Measurements from ENCODE around the gene STING1.

STING1 gene

GRCh38 chr5:139462586-139463276 is 19.8 kb downstream of the STING1 start, which contains the start of gene ECSCR:
Gene ECSCR (minus strand): TSS chr5:139462743. CDS start chr5:139462670, 73 bp downstream.
- Histone ChIP-seq H2AFZ (ENCODE audit: low read length) (no peak within 1 kb of the TSS), H3K36me3 (ENCODE audit: insufficient read depth, low read length) (no peaks in the 10 kb centered on the region), H3F3A (ENCODE audit: insufficient read depth, low read length) (no peaks in the 10 kb centered on the region), H3K27me3 (ENCODE audit: insufficient read depth, low read length) (no peaks in the 10 kb centered on the region), H3K9me2 (ENCODE audit: low read depth, low read length) (no peaks in the 10 kb centered on the region), H3K79me2 (ENCODE audit: insufficient read depth, low read length) (no peaks in the 10 kb centered on the region), H3K27ac (ENCODE audit: low read depth, low read length, poor library complexity, severe bottlenecking) (no peak within 1 kb of the TSS), H3K4me3 (ENCODE audit: low read depth, low read length, poor library complexity, severe bottlenecking) (no peak within 1 kb of the TSS), H3K4me2 (ENCODE audit: low read length) (no peak within 1 kb of the TSS), H3K9ac (ENCODE audit: low read length) (no peak within 1 kb of the TSS), H4K20me1 (ENCODE audit: insufficient read depth, low read length) (no peaks in the 10 kb centered on the region), H3K9me3 (ENCODE audit: low read length) (no peaks in the 10 kb centered on the region), H3K4me1 (ENCODE audit: insufficient read depth, low read length, severe bottlenecking) (no peaks in the 10 kb centered on the region)
- no peak for TF ChIP-seq CTCF (IDR thresholded peaks at IDR 0.05; ENCODE audit: low read length)
- no peak for TF ChIP-seq EZH2 (IDR thresholded peaks at IDR 0.05; ENCODE audit: borderline replicate concordance, low read length)

GRCh38 chr5:139461698-139462097 is 20.9 kb downstream of the STING1 start:
- H3K4me1 ChIP-seq (ENCODE audit: insufficient read depth, low read length, severe bottlenecking), result no peaks in the 10 kb centered on the region
- no peaks in the 10 kb centered on the region for H3K9me3 ChIP-seq (ENCODE audit: low read length)
- no peak overlapping the region for H3K4me3 ChIP-seq (ENCODE audit: low read depth, low read length, poor library complexity, severe bottlenecking)
- H3K27me3 ChIP-seq (ENCODE audit: insufficient read depth, low read length), result no peaks in the 10 kb centered on the region
- no peak overlapping the region for H3K9ac ChIP-seq (ENCODE audit: low read length)
- no peak overlapping the region for H3K27ac ChIP-seq (ENCODE audit: low read depth, low read length, poor library complexity, severe bottlenecking)
- H4K20me1 ChIP-seq (ENCODE audit: insufficient read depth, low read length), result no peaks in the 10 kb centered on the region
- TF ChIP-seq CTCF (IDR thresholded peaks at IDR 0.05; ENCODE audit: low read length) (no peak), EZH2 (IDR thresholded peaks at IDR 0.05; ENCODE audit: borderline replicate concordance, low read length) (no peak)
- no peaks in the 10 kb centered on the region for H3F3A ChIP-seq (ENCODE audit: insufficient read depth, low read length)
- no peak overlapping the region for H3K4me2 ChIP-seq (ENCODE audit: low read length)
- H2AFZ ChIP-seq (ENCODE audit: low read length), result no peak overlapping the region
- H3K36me3 ChIP-seq (ENCODE audit: insufficient read depth, low read length), result no peaks in the 10 kb centered on the region
- H3K79me2 ChIP-seq (ENCODE audit: insufficient read depth, low read length), result no peaks in the 10 kb centered on the region
- no peaks in the 10 kb centered on the region for H3K9me2 ChIP-seq (ENCODE audit: low read depth, low read length)

GRCh38 chr5:139461176-139461575 is 21.4 kb downstream of the STING1 start:
- H3K4me1 ChIP-seq (ENCODE audit: insufficient read depth, low read length, severe bottlenecking), result no peaks in the 10 kb centered on the region
- no peak overlapping the region for H3K9ac ChIP-seq (ENCODE audit: low read length)
- H3K27me3 ChIP-seq (ENCODE audit: insufficient read depth, low read length), result no peaks in the 10 kb centered on the region
- no peaks in the 10 kb centered on the region for H3K79me2 ChIP-seq (ENCODE audit: insufficient read depth, low read length)
- TF ChIP-seq EZH2 (IDR thresholded peaks at IDR 0.05; ENCODE audit: borderline replicate concordance, low read length) (no peak), CTCF (IDR thresholded peaks at IDR 0.05; ENCODE audit: low read length) (no peak)
- no peak overlapping the region for H3K27ac ChIP-seq (ENCODE audit: low read depth, low read length, poor library complexity, severe bottlenecking)
- no peak overlapping the region for H3K4me3 ChIP-seq (ENCODE audit: low read depth, low read length, poor library complexity, severe bottlenecking)
- H3K4me2 ChIP-seq (ENCODE audit: low read length), result no peak overlapping the region
- H3K9me2 ChIP-seq (ENCODE audit: low read depth, low read length), result no peaks in the 10 kb centered on the region
- no peak overlapping the region for H2AFZ ChIP-seq (ENCODE audit: low read length)
- no peaks in the 10 kb centered on the region for H3K9me3 ChIP-seq (ENCODE audit: low read length)
- H3K36me3 ChIP-seq (ENCODE audit: insufficient read depth, low read length), result no peaks in the 10 kb centered on the region
- H4K20me1 ChIP-seq (ENCODE audit: insufficient read depth, low read length), result no peaks in the 10 kb centered on the region
- H3F3A ChIP-seq (ENCODE audit: insufficient read depth, low read length), result no peaks in the 10 kb centered on the region
